Muscle layer of colon (tissue), 2 donors: ENCODE data around the gene RCAN2.

Experiments
- H3K27ac ChIP-seq: one replicate; pipeline ENCODE4 v1.7.0; 2013; ENCODE audit warnings: low read depth, mild to moderate bottlenecking, low read length, moderate library complexity
- H3K27me3 ChIP-seq, 2 donors: one replicate each; pipeline ENCODE4 v1.7.0; 2013; ENCODE audit warnings: low read length in 2 of 2, mild to moderate bottlenecking in 2 of 2; ENCODE audit not compliant: insufficient read depth in 2 of 2, control insufficient read depth in 1 of 2
- H3K36me3 ChIP-seq: one replicate; pipeline ENCODE4 v1.7.0; 2013; ENCODE audit warnings: mild to moderate bottlenecking, low read length; ENCODE audit not compliant: insufficient read depth
- H3K4me1 ChIP-seq: one replicate; pipeline ENCODE4 v1.7.0; 2013; ENCODE audit warnings: mild to moderate bottlenecking, low read length; ENCODE audit not compliant: insufficient read depth
- H3K4me3 ChIP-seq, 2 donors: one replicate each; pipeline ENCODE4 v1.7.0; 2013; ENCODE audit warnings: low read length in 2 of 2, low read depth in 1 of 2, mild to moderate bottlenecking in 1 of 2, moderate library complexity in 1 of 2
- H3K9ac ChIP-seq: one replicate; pipeline ENCODE4 v1.7.0; 2013; ENCODE audit warnings: low read length
- H3K9me3 ChIP-seq: one replicate; pipeline ENCODE4 v1.7.0; 2013; ENCODE audit warnings: mild to moderate bottlenecking, low read length
- donor health status: abdominal sarcoma.
- donor health status: Adenocarcinoma of cecum.

The RCAN2 gene

GRCh38 chr6:46258249-46258648 lies 233.0 kb downstream of the RCAN2 start:
- no peak overlapping the region for H3K27ac ChIP-seq
- no peaks in the 10 kb centered on the region for H3K36me3 ChIP-seq
- H3K27me3 ChIP-seq = no peaks in the 10 kb centered on the region
- H3K4me3 ChIP-seq = no peak overlapping the region
- H3K4me1 ChIP-seq = no peaks in the 10 kb centered on the region
- no peaks in the 10 kb centered on the region for H3K9me3 ChIP-seq
- no peak overlapping the region for H3K9ac ChIP-seq

GRCh38 chr6:46255528-46255927 lies 235.7 kb downstream of the RCAN2 start:
- Histone ChIP-seq H3K9ac (no peak overlapping the region), H3K27me3 (no peaks in the 10 kb centered on the region), H3K9me3 (no peaks in the 10 kb centered on the region), H3K4me3 (no peak overlapping the region), H3K27ac (no peak overlapping the region), H3K4me1 (no peaks in the 10 kb centered on the region), H3K36me3 (no peaks in the 10 kb centered on the region)

GRCh38 chr6:46254946-46255345 lies 236.3 kb downstream of the RCAN2 start:
- Histone ChIP-seq H3K36me3 (no peaks in the 10 kb centered on the region), H3K27ac (no peak overlapping the region), H3K4me1 (no peaks in the 10 kb centered on the region), H3K27me3 (no peaks in the 10 kb centered on the region), H3K4me3 (no peak overlapping the region), H3K9me3 (no peaks in the 10 kb centered on the region), H3K9ac (no peak overlapping the region)

GRCh38 chr6:46254331-46254730 lies 236.9 kb downstream of the RCAN2 start:
- H3K27me3 ChIP-seq = no peaks in the 10 kb centered on the region
- H3K27ac ChIP-seq = no peak overlapping the region
- H3K9me3 ChIP-seq = no peaks in the 10 kb centered on the region
- no peak overlapping the region for H3K4me3 ChIP-seq
- no peaks in the 10 kb centered on the region for H3K4me1 ChIP-seq
- no peaks in the 10 kb centered on the region for H3K36me3 ChIP-seq
- no peak overlapping the region for H3K9ac ChIP-seq

GRCh38 chr6:46251583-46252339 lies 239.5 kb downstream of the RCAN2 start:
- Histone ChIP-seq H3K27ac (no peak overlapping the region), H3K9me3 (no peaks in the 10 kb centered on the region), H3K36me3 (no peaks in the 10 kb centered on the region), H3K4me1 (no peaks in the 10 kb centered on the region), H3K9ac (no peak overlapping the region), H3K4me3 (no peak overlapping the region), H3K27me3 (no peaks in the 10 kb centered on the region)

- no peaks in the 10 kb centered on the region for H3K36me3 ChIP-seq
- no peak overlapping the region for H3K4me3 ChIP-seq
- no peaks in the 10 kb centered on the region for H3K4me1 ChIP-seq
- H3K9ac ChIP-seq = no peak overlapping the region
- H3K27me3 ChIP-seq = no peaks in the 10 kb centered on the region
- no peak overlapping the region for H3K27ac ChIP-seq
- no peaks in the 10 kb centered on the region for H3K9me3 ChIP-seq
Measured at GRCh38 chr6:46248143-46248542, 243.1 kb downstream of the RCAN2 start.

- Histone ChIP-seq H3K4me3 (no peak overlapping the region), H3K9ac (no peak overlapping the region), H3K27ac (no peak overlapping the region), H3K36me3 (no peaks in the 10 kb centered on the region), H3K9me3 (no peaks in the 10 kb centered on the region), H3K4me1 (no peaks in the 10 kb centered on the region), H3K27me3 (no peaks in the 10 kb centered on the region)
Measured at GRCh38 chr6:46246727-46247126, 244.5 kb downstream of the RCAN2 start.

- no peaks in the 10 kb centered on the region for H3K27me3 ChIP-seq
- H3K27ac ChIP-seq = no peak overlapping the region
- H3K9ac ChIP-seq = no peak overlapping the region
- no peaks in the 10 kb centered on the region for H3K4me1 ChIP-seq
- no peaks in the 10 kb centered on the region for H3K9me3 ChIP-seq
- no peak overlapping the region for H3K4me3 ChIP-seq
- H3K36me3 ChIP-seq = no peaks in the 10 kb centered on the region
Measured at GRCh38 chr6:46246081-46246480, 245.2 kb downstream of the RCAN2 start.

- Histone ChIP-seq H3K9me3 (no peaks in the 10 kb centered on the region), H3K4me1 (no peaks in the 10 kb centered on the region)
Measured at GRCh38 chr6:46244670-46245069, 246.6 kb downstream of the RCAN2 start.

GRCh38 chr6:46243754-46244153 lies 247.5 kb downstream of the RCAN2 start:
- no peak overlapping the region for H3K4me3 ChIP-seq
- no peaks in the 10 kb centered on the region for H3K9me3 ChIP-seq
- H3K9ac ChIP-seq = no peak overlapping the region
- H3K27me3 ChIP-seq = no peaks in the 10 kb centered on the region
- no peaks in the 10 kb centered on the region for H3K36me3 ChIP-seq
- H3K27ac ChIP-seq = no peak overlapping the region
- H3K4me1 ChIP-seq = no peaks in the 10 kb centered on the region

More at GRCh38 chr6:46244670-46245069, 246.6 kb downstream of the RCAN2 start:
- Histone ChIP-seq H3K9ac (no peak overlapping the region), H3K27me3 (no peaks in the 10 kb centered on the region), H3K4me3 (no peak overlapping the region), H3K36me3 (no peaks in the 10 kb centered on the region), H3K27ac (no peak overlapping the region)

GRCh38 chr6:46242921-46243320 lies 248.3 kb downstream of the RCAN2 start:
- no peaks in the 10 kb centered on the region for H3K9me3 ChIP-seq
- H3K27ac ChIP-seq = no peak overlapping the region
- no peaks in the 10 kb centered on the region for H3K36me3 ChIP-seq
- H3K9ac ChIP-seq = no peak overlapping the region
- H3K4me1 ChIP-seq = no peaks in the 10 kb centered on the region
- H3K27me3 ChIP-seq = no peaks in the 10 kb centered on the region
- H3K4me3 ChIP-seq = no peak overlapping the region

GRCh38 chr6:46240866-46241565 lies 250.2 kb downstream of the RCAN2 start:
- no peak overlapping the region for H3K4me3 ChIP-seq
- no peak overlapping the region for H3K27ac ChIP-seq
- H3K36me3 ChIP-seq = no peaks in the 10 kb centered on the region
- no peaks in the 10 kb centered on the region for H3K27me3 ChIP-seq
- H3K9ac ChIP-seq = no peak overlapping the region
- H3K4me1 ChIP-seq = no peaks in the 10 kb centered on the region
- H3K9me3 ChIP-seq = no peaks in the 10 kb centered on the region
